ENCODE measurements around the gene BIN2.
A peak's percentile ranks its signal among the peaks of the same experiment; 100 is the strongest.
"Not testable (repeated sequence)": the region's sequence is repeated elsewhere in the genome, so short reads cannot be mapped to it uniquely, and the experiment has no call there.

BIN2 gene

DNA sequence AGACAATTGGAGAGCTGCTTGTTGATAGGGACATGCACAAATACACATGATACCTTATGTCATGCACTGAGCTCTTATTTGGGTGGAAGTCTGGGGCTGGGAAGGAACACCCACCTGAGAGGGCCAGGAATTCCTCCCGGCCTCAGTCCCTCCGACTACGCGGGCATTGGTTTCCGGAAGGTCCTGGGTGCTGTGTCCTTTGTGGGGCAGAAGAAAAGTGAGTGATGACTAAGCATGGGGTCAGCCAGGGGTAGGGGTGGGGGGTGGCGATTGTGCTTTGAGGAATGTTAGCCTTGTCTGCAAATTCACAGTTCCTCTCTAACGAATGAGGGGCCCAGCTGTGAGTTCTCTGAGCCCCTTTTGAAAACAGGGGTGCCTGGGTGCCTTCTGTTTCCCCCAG lies 21.7 kb upstream of the BIN2 start:
- no peak for DNase-seq (ENCODE audit: low read depth)

DNA sequence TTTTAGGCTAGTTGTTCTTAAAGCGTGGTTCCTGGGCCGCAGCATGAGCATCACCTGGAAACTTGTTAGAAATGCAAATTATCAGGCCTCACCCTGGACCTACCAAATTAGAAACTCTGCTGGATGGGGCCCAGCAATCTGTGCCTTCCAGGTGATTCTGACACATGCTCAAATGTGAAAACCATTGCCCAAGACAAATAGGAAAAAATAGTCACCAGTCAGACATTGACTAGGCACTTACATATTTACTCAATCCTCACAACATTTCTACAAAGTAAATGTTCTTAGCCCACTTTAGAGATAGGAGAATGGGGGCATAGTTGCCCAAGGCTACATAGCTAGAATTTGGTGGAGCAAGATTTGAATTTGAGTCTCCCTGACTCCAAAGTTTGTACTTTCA lies 19.2 kb upstream of the BIN2 start:
- no peak for DNase-seq (ENCODE audit: low read depth)

DNA sequence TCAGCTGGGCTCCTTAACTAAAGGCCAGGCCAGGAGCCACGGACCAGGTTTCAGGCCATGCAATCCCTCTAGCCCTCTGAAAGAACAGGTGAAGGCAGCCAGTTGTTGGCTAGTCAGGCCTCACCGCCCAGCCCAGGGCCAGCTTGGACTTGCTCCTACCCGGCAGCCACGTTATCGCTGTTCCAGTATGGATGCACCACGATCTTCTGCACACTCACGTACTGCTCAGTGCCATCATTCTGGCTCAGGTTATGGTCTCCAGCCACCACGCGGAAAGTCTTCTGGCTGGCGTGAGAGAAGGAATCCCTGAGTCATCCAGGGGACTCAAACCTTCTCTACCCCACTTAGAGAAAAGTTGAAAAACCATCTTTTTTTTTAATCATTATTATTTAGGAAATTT lies 18.4 kb upstream of the BIN2 start:
- no peak for DNase-seq (ENCODE audit: low read depth)

GRCh38 chr12:51341251-51342007 lies 17.5 kb upstream of the BIN2 start:
- DNase-seq (ENCODE audit: low read depth): peak; percentile 43

DNA sequence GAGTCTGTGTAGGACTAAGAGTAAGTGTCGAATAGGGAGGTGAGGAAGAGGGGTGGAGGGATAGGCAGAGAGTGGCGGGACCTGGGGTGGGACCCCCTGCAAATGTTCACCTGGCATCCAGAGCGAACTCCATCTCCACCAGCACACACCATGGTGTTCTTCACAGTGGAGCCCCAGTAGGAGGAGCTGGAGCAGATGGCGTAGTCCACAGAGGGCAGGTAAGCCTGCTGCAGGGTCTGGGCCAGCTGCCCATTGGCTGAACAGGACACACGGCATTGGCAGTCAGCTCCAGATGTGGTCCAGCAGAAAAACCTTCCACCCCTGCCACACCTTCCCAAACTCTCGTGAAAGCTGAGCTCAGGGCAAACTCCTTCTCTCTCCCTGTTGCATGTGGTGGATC lies 15.8 kb upstream of the BIN2 start:
- DNase-seq (ENCODE audit: low read depth): no peak

DNA sequence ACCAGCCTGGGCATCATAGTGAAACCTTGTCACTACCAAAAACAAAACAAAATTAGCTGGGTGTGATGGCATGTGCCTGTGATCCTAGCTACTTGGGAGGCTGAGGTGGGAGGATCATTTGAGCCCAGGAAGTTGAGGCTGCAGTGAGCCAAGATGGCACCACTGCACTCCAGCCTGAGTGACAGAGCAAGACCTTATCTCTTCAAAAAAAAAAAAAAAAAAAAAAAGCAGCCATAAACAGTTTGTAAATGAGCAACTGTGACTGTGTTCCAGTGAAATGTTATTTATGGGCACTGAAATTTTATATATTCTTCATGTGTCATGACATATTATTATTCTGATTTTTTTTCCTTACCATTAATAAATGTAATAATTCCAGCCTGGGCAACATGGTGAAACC lies 13.4 kb upstream of the BIN2 start:
- not testable (repeated sequence) for DNase-seq (ENCODE audit: low read depth)

- DNase-seq (ENCODE audit: low read depth): no peak
These were observed 12.0 kb upstream of the BIN2 start for GRCh38 chr12:51335931-51336330.

- DNase-seq (ENCODE audit: low read depth): no peak
These were observed 10.8 kb upstream of the BIN2 start for GRCh38 chr12:51334764-51335163.

DNA sequence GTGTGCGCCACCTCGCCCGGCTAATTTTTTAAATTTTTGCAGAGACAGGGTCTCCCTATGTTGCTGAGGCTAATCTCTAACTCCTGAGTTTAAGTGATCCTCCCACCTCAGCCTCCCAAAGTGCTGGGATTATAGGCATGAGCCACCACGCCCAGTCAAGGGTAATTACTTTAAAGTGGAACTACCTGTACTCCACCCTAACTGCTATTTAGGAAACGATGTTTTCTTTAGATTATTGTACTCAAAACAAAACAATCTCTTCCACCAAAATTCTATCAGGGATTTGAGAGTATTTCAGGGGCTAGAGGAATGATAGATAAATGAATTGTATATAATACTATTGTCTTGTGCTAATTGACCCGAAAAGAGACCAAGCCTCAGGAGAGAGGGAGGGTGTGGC lies 9.6 kb upstream of the BIN2 start:
- DNase-seq (ENCODE audit: low read depth): no peak

GRCh38 chr12:51330186-51330585 lies 6.2 kb upstream of the BIN2 start:
- no peak for DNase-seq (ENCODE audit: low read depth)

DNA sequence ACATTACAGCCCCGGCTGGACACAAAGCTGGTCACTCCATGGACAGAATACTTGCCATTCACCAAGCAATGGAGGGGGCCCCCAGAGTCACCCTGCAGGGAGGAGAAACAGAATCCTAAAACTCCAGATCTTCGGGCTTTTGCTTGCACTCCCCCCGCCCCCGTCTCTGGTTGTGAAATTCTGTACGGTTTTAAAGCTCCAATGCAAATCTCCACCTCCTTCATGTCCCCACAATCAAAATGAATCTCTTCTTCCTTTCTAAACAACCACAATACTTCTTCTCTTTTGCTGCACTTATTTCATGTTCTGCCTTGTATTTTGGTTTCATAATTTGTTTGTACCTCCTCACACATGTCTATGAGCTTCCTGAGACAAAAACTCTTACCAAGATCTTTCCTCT lies 5.8 kb upstream of the BIN2 start:
- DNase-seq (ENCODE audit: low read depth): no peak

DNA sequence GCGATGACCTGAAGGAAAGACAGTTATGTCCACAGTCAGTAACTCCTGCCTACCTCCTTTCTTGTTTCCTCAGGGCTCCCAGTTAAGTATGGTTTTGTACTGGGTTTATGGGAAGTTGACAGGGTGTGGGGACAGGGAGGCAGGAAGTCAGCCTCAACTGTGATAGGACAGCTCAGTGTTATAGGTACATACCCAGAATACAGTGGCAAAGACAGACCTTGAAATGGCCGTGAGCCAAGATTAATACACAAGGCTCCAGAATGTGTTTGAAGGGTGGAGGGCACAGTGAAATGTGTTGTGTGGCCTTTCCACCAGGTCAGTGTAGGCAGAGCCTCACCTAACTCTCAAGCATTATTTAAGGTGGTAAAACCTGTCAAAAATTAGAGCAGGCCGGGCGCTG lies 4.6 kb upstream of the BIN2 start:
- DNase-seq (ENCODE audit: low read depth): no peak

DNA sequence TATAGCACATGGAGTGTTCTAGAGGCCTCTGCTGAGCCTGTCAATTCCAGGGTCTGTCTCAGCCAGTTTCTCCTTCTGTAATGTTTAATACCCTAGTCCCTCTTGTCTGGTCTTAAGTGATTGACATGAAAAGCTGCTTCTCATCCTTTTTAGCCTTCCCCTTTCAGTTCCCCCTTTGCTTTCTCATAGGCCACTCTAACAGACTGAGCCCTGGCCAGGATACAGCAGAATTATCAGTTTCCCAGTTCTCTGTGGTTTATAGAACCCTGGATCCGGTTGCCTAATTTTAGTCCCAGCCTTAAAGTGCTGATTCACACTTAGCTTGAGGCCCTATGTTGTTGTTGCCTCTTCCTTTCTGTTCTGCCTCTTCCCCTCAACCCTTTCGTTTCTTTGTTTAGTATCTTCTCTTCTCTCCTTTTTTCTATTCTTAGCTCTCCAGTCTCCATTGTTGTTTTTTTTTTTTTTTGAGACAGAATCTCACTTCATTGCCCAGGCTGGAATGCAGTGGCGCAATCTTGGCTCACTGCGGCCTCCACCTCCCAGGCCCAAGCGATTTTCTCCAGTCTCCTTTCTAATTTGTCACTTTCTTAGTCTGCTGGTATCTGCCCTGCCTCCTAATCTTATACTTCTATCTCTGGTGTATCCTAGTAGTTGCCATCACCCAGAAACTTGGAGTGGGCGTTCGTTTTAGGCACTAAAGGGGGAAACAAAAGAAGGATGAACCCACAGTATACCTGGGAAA lies 2.9 kb upstream of the BIN2 start:
- DNase-seq (ENCODE audit: low read depth): no peak

- no peak for DNase-seq (ENCODE audit: low read depth)
These were observed 979 bp upstream of the BIN2 start for GRCh38 chr12:51324953-51325352.

GRCh38 chr12:51323317-51323960 lies 535 bp downstream of the BIN2 start:
- DNase-seq (ENCODE audit: low read depth): no peak

- DNase-seq (ENCODE audit: low read depth): no peak
These were observed 1.5 kb downstream of the BIN2 start for GRCh38 chr12:51322452-51322851.

DNA sequence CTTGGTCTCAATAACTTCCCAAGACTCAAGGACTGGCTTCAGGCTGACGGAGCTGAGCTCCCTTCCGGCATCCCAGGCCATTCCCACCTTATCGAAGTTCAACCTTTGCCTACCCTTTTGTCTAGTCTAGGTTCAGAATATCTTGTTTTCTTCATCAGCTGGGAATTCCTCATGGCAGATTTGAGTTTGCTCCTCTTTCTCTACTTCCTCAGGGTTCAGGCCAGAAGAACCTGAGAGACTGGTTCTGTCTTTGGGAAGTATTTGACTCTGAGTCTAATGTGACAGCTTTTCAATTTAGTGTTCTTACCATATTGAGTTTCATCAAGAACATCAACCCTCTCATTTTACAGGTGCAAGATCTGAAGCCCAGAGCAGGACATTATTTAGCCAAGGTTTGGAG lies 2.1 kb downstream of the BIN2 start:
- no peak for DNase-seq (ENCODE audit: low read depth)

GRCh38 chr12:51320695-51321320 lies 3.2 kb downstream of the BIN2 start:
- DNase-seq (ENCODE audit: low read depth): no peak

- DNase-seq (ENCODE audit: low read depth): no peak
These were observed 3.7 kb downstream of the BIN2 start for GRCh38 chr12:51320311-51320694.

DNA sequence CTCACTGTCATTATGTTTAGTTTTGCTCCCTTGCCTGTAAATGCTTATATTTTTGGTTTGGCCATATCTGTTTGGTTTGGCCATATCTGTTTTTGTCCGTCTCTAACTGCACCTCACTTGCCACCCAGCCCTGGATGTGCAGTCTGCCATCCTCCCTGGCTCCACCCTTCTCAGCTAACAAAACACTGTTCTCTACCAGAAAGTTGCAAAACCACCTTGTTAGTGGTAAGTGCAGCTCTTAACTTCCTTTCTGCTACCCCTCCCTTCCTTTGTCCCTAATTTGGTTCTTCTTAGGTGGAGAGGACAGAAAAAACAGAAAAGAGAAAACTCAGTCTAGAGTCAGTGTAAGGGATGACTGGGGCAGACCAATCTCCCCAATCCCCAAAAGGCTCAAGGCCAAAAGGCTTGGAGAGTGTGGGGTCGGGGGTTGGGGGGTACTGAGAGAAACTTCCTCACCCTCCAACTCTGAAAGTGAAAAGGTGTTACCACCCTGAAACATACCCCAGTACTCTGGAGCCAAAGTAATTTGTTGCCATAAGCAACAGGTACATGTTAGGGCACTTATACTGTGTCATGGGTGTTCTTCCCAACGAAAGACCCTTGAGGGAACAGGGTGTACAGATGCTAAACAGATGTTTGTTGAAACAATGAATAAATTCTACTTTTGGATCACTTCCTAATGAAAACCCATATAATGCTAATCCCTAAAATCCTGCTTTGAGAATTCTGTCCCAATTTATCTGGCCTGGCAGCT lies 5.0 kb downstream of the BIN2 start:
- no peak for DNase-seq (ENCODE audit: low read depth)

GRCh38 chr12:51318057-51318806 lies 5.7 kb downstream of the BIN2 start:
- DNase-seq (ENCODE audit: low read depth): not testable (repeated sequence)
